Neural progenitor cell (in vitro differentiated cells): ENCODE measurements around the gene ALK. TPM values are rescaled to one million over a fixed set of nuclear protein-coding genes. Genes with fewer than 3 reads are reported as not detected.
"Not testable (repeated sequence)": the region's sequence is repeated elsewhere in the genome, so short reads cannot be mapped to it uniquely, and the experiment has no call there.

Source experiments
- DNase-seq: peaks from one replicate; pipeline ENCODE4 v3.0.0-alpha.2; 2016; ENCODE audit warnings: low spot score
- H2AFZ ChIP-seq: fragments of 200-600 bp; sonication (generic); replicated peaks from 2 replicates; pipeline ENCODE4 v1.6.1; 2016; ENCODE audit warnings: antibody characterized with exemption
- H3F3A ChIP-seq: fragments of 200-600 bp; sonication (generic); 2 replicates; pipeline ENCODE4 v1.6.1; 2016; ENCODE audit warnings: antibody characterized with exemption, low read depth
- H3K27ac ChIP-seq: fragments of 200-600 bp; sonication (generic); 2 replicates; pipeline ENCODE4 v1.5.1; 2016; ENCODE audit warnings: mild to moderate bottlenecking
- H3K27me3 ChIP-seq: fragments of 200-600 bp; sonication (generic); 2 replicates; pipeline ENCODE4 v1.6.1; 2016; ENCODE audit warnings: mild to moderate bottlenecking, moderate library complexity
- H3K36me3 ChIP-seq: fragments of 200-600 bp; sonication (generic); 2 replicates; pipeline ENCODE4 v1.5.1; 2016
- H3K4me1 ChIP-seq: fragments of 200-600 bp; sonication (generic); 2 replicates; pipeline ENCODE4 v1.6.1; 2016; ENCODE audit warnings: mixed run types
- H3K4me2 ChIP-seq: fragments of 200-600 bp; sonication (generic); 2 replicates; pipeline ENCODE4 v1.6.1; 2016
- H3K4me3 ChIP-seq: fragments of 200-600 bp; sonication (generic); 2 replicates; pipeline ENCODE4 v1.5.1; 2016
- H3K79me2 ChIP-seq: fragments of 200-600 bp; sonication (generic); 2 replicates; pipeline ENCODE4 v1.6.1; 2016; ENCODE audit warnings: low read depth
- H3K9ac ChIP-seq: fragments of 200-600 bp; sonication (generic); 2 replicates; pipeline ENCODE4 v1.6.1; 2016
- H3K9me3 ChIP-seq: fragments of 200-600 bp; sonication (generic); 2 replicates; pipeline ENCODE4 v1.5.1; 2016; ENCODE audit warnings: low read depth
- H4K20me1 ChIP-seq: fragments of 200-600 bp; sonication (generic); 2 replicates; pipeline ENCODE4 v1.6.1; 2016; ENCODE audit warnings: low read depth
- H3K27ac Mint-ChIP-seq: 3 replicates; pipeline ENCODE4 v1.8.0; 2021; ENCODE audit warnings: mixed read lengths
- H3K27me3 Mint-ChIP-seq: 2 replicates; pipeline ENCODE4 v1.8.0; 2022; ENCODE audit warnings: low read depth, mild to moderate bottlenecking, inconsistent platforms, moderate library complexity, mixed read lengths; ENCODE audit not compliant: insufficient read depth
- H3K36me3 Mint-ChIP-seq: 3 replicates; pipeline ENCODE4 v1.8.0; 2021; ENCODE audit warnings: mixed read lengths
- H3K4me1 Mint-ChIP-seq: 3 replicates; pipeline ENCODE4 v1.8.0; 2021; ENCODE audit warnings: mixed read lengths
- H3K4me3 Mint-ChIP-seq: 3 replicates; pipeline ENCODE4 v1.8.0; 2021; ENCODE audit warnings: mild to moderate bottlenecking, moderate library complexity, mixed read lengths
- H3K9me3 Mint-ChIP-seq: 3 replicates; pipeline ENCODE4 v1.8.0; 2020; ENCODE audit warnings: mixed read lengths
- CTCF ChIP-seq: fragments of 200-600 bp; sonication (generic); IDR thresholded peaks from 2 replicates; pipeline ENCODE4 v1.5.1; 2017; ENCODE audit warnings: antibody characterized with exemption, mild to moderate bottlenecking
- EZH2 ChIP-seq: fragments of 200-600 bp; sonication (generic); IDR thresholded peaks from 2 replicates; pipeline ENCODE4 v1.6.1; 2017; ENCODE audit warnings: antibody characterized with exemption, mild to moderate bottlenecking, moderate library complexity
- EZH2phosphoT487 ChIP-seq: fragments of 200-600 bp; sonication (generic); IDR thresholded peaks from 2 replicates; pipeline ENCODE4 v1.6.1; 2017; ENCODE audit warnings: antibody characterized with exemption
- total RNA-seq: library from RNA; depleted of rRNA; stranded (reverse); fragments of >200 nt; gene quantifications from 2 replicates; pipeline ENCODE4 v1.2.3, GENCODE V29; 2015; ENCODE audit warnings: low replicate concordance

The ALK gene
- total RNA-seq, 1 donor from 2014 or later, result not detected

GRCh38 chr2:29751390-29751789, 170.0 kb downstream of the ALK start:
- no peaks in the 10 kb centered on the region for H4K20me1 ChIP-seq
- H3K27ac ChIP-seq, result no peak overlapping the region
- Mint-ChIP-seq H3K27ac (no peak overlapping the region), H3K4me1 (peaks cover 16% of the 10 kb centered on the region), H3K4me3 (no peak overlapping the region), H3K27me3 (no peaks in the 10 kb centered on the region), H3K9me3 (no peaks in the 10 kb centered on the region), H3K36me3 (no peaks in the 10 kb centered on the region)
- H3K9ac ChIP-seq, result no peak overlapping the region
- no peak overlapping the region for H3K4me2 ChIP-seq
- no peaks in the 10 kb centered on the region for H3K79me2 ChIP-seq
- H3K4me3 ChIP-seq, result no peak overlapping the region
- no peaks in the 10 kb centered on the region for H3K27me3 ChIP-seq
- DNase-seq, result no peak
- TF ChIP-seq EZH2phosphoT487, result no peak
- TF ChIP-seq EZH2, result no peak
- no peak for TF ChIP-seq CTCF
- H3F3A ChIP-seq, result no peaks in the 10 kb centered on the region
- no peaks in the 10 kb centered on the region for H3K4me1 ChIP-seq
- no peaks in the 10 kb centered on the region for H3K9me3 ChIP-seq
- no peaks in the 10 kb centered on the region for H3K36me3 ChIP-seq
- no peak overlapping the region for H2AFZ ChIP-seq

- not testable (repeated sequence) for H3K4me3 ChIP-seq, H3K27me3 Mint-ChIP-seq, H3K27ac Mint-ChIP-seq, H4K20me1 ChIP-seq, H3K9me3 Mint-ChIP-seq, H3K9me3 ChIP-seq, H3K79me2 ChIP-seq, H3K9ac ChIP-seq, H3K4me3 Mint-ChIP-seq, H3K27me3 ChIP-seq, DNase-seq, H3K4me2 ChIP-seq, H3K27ac ChIP-seq, H3F3A ChIP-seq, H3K36me3 Mint-ChIP-seq, H3K4me1 ChIP-seq, H3K36me3 ChIP-seq, H2AFZ ChIP-seq
- H3K4me1 Mint-ChIP-seq, result peaks cover 13% of the 10 kb centered on the region
These were observed 170.9 kb downstream of the ALK start for GRCh38 chr2:29750463-29750862.

- Mint-ChIP-seq H3K4me3 (no peak overlapping the region), H3K9me3 (no peaks in the 10 kb centered on the region), H3K27ac (peak overlapping the region; percentile 5), H3K4me1 (peaks cover 13% of the 10 kb centered on the region), H3K27me3 (no peaks in the 10 kb centered on the region), H3K36me3 (no peaks in the 10 kb centered on the region)
- H2AFZ ChIP-seq, result no peak overlapping the region
- no peaks in the 10 kb centered on the region for H3K4me1 ChIP-seq
- H3K4me2 ChIP-seq, result no peak overlapping the region
- no peak overlapping the region for H3K4me3 ChIP-seq
- H3K36me3 ChIP-seq, result no peaks in the 10 kb centered on the region
- H3F3A ChIP-seq, result no peaks in the 10 kb centered on the region
- no peaks in the 10 kb centered on the region for H3K9me3 ChIP-seq
- TF ChIP-seq EZH2phosphoT487, result no peak
- no peak for TF ChIP-seq CTCF
- TF ChIP-seq EZH2, result no peak
- H3K27me3 ChIP-seq, result no peaks in the 10 kb centered on the region
- no peaks in the 10 kb centered on the region for H3K79me2 ChIP-seq
- H4K20me1 ChIP-seq, result no peaks in the 10 kb centered on the region
- H3K27ac ChIP-seq, result no peak overlapping the region
- no peak overlapping the region for H3K9ac ChIP-seq
- DNase-seq, result no peak
These were observed 171.5 kb downstream of the ALK start for GRCh38 chr2:29749843-29750242.

- Mint-ChIP-seq H3K36me3 (no peaks in the 10 kb centered on the region), H3K4me1 (peaks cover 13% of the 10 kb centered on the region), H3K27ac (no peak overlapping the region), H3K4me3 (no peak overlapping the region), H3K9me3 (no peaks in the 10 kb centered on the region), H3K27me3 (peaks cover 5% of the 10 kb centered on the region)
- Histone ChIP-seq H2AFZ (no peak overlapping the region), H3K27ac (no peak overlapping the region), H3K79me2 (no peaks in the 10 kb centered on the region), H3K4me3 (no peak overlapping the region), H3K9ac (no peak overlapping the region), H3K36me3 (no peaks in the 10 kb centered on the region), H3K27me3 (no peaks in the 10 kb centered on the region), H3K4me1 (no peaks in the 10 kb centered on the region), H3K4me2 (no peak overlapping the region), H4K20me1 (no peaks in the 10 kb centered on the region), H3K9me3 (no peaks in the 10 kb centered on the region), H3F3A (no peaks in the 10 kb centered on the region)
- DNase-seq, result no peak
- TF ChIP-seq EZH2 (no peak), CTCF (no peak), EZH2phosphoT487 (no peak)
These were observed 172.3 kb downstream of the ALK start for GRCh38 chr2:29749041-29749440.
